ENCODE data around the gene MTERF4.

MTERF4 gene, protein sequence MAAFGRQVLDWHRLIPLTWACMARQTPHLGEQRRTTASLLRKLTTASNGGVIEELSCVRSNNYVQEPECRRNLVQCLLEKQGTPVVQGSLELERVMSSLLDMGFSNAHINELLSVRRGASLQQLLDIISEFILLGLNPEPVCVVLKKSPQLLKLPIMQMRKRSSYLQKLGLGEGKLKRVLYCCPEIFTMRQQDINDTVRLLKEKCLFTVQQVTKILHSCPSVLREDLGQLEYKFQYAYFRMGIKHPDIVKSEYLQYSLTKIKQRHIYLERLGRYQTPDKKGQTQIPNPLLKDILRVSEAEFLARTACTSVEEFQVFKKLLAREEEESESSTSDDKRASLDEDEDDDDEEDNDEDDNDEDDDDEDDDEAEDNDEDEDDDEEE

DNA sequence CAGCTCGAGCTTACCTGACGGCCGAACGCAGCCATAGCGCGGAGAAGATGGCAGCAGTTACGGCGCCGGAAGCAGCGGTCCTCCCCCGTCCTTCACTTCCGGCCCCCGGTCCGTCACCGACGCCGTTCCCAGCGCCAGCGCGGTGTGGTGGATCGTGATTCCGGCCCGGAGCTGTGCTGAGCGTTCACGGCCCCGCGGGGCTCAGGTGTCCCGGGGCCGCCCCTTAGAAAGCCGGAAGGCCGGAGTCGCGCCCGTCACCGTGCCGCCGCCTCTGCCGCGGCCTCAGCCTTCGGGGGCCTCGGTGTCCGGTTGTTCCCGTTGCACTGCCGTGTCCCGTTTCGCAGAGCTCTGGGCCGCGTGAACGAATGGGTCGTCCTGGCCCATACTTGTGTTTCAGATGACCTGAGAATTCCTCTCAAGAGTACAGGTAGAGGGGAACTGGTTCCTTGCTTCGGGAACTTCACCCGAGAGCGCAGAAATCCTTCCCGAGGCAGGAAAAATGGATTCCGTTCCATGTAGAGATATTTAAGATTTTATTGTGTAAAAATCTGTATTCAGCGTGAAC lies at the start of gene MTERF4:
TSS of gene MTERF4 (minus strand) at position 49 of the 565 bp plus-strand sequence. CDS start at position 35, 14 bp downstream.
- FAIRE-seq, result no peak

DNA sequence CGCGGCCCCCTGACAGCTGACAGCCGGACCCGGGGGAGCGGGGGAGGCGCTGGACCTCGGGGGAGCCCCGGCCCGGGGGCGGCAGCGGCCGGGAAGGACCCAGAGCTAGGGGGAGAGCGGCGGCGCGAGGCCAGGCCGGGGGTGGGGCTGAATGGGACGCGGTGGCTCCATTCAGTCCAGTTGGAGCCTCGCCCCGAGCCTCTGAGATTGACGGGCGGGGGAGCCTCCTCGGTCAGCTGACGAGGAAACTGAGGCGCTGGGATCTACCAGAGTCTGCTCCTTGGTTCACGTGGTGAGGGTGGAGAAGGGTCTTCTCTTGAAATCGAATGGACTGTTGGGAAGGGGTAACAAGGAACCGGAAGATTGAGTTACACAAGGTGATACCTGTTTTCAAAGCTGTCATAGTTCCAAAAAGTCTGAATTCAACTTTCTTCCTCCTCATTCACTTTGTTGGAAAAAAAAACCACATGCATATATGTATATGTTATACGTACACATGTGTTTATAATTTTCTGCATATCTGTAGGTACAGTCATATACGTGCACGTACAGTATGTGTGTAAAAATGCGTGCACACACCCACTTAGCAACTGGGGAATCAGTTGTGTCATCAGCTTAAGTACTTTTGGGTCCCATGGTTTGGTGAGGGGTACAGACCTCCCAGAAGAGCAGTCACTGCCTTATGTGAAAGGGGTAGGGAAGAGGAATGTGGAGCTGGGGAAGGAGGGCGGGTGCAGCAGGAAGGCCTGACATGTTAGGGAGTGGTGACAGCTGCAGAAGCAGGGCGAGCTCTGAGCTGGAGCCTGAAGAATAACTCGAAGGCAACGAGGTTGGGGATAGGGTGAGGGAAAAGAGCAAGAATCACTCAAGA lies 48.8 kb upstream of the MTERF4 start:
- FAIRE-seq, result no peak

DNA sequence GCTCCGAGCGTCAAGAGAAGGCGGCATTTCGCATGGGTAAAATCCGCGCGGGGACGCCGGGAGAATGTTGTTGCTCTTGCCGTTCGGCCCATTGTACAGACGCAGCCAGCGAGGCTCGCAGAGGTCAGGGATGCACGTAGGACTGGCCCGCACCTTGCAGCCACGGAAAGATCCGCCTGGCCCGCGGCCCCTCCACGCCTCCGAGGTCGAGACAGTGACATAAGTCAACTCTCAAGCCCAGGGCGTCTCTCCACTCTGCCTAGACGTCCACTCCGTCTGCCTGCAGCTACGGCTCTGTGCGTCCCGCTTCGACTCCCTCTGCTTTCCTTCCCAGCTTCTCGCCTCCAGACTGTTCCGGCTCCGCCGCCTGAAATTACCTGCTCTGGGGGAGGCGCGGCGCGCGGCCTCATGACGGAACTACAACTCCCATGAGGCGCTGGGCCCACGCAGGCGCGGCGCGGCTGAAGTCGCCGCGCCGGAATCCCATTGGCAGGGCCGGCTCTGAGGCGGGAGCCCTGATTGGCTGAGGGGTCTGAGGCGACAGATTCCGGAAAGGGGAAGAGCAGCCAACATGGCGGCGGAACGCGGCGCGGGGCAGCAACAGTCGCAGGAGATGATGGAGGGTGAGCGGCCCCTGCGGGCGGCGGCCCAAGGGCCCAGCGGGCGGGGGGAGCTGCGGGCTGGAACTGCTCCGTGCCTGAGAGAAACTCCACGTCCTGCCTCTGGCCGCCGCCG lies 48.0 kb upstream of the MTERF4 start, which contains the start of gene PPP1R7:
TSS of gene PPP1R7 (plus strand) at position 543 of the 735 bp plus-strand sequence. CDS start at position 572, 29 bp downstream.
- FAIRE-seq, result peak; percentile 66

DNA sequence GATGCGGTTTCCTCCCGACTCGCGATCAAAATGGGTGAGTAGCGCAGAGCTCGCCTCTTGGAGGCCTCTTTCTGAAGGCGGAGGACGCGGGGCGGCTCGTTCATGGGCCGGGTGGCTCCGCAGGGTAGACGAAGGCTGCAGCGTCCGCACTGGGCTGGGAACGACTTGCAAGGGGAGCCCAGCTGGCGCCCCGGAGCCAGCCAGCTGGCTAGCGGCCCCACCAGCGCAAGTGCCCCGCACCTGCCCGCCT lies 47.5 kb upstream of the MTERF4 start:
- FAIRE-seq, result no peak

DNA sequence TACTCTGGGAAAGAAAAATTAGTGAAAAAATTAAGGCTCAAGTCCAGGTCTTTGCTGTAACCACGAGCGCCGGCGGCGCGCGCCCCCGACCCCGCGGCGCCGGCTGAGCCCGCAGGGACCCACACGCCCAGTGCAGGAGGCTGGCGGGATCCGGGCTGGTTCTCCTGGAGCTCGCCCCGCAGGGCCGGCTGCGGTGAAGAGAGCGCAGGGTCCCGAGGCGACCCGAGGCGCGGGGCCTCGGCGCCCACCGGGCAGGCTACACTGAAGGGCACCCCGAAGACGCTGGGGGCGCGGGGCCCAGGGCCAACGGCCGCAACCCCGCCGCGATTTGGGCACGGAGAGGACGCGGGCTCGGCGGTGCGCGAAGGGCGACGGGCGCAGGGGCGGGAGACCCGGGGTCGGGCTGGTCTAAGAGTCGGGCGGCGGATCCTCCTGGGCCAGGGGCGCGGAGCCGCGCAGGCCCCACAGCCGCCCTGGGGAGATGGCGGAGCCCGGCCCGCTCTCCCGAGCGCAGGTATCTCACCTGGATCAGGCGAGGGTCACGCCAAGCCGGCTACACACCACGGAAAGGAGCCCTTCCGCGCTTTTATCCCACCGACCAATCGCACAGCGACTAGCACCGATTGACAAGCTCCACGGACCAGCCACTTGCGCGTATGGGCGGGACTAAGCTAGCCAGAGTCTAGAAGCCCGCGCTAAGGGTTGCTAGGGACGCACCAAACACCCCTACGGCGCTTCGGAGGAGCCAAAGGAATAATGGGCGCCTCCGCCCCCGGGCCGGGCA lies 47.0 kb upstream of the MTERF4 start, which contains the start of gene PASK:
TSS of gene PASK (minus strand) at position 582 of the 784 bp plus-strand sequence. CDS start 6,440 bp downstream, outside the sequence.
- FAIRE-seq, result peak; percentile 74

DNA sequence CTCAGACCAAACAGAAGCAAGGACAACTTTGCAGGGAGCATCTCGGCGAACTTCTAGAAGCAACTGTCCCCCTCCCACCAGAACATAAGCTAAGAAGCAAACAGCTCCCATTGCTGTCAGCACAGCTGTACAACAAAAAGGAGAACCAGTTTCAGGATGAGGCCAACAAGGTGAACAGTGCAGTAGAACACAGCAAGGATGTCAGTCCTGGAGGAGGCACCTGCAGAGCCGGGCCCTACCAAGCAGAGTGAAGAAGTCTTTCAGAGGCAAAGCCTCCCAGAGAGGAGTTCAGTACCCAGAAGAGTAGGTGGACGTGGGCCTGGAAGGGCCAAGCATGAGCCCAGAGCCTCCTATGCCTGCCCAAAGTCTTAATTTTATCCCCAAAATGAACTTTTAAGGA lies 46.2 kb upstream of the MTERF4 start:
- no peak for FAIRE-seq

DNA sequence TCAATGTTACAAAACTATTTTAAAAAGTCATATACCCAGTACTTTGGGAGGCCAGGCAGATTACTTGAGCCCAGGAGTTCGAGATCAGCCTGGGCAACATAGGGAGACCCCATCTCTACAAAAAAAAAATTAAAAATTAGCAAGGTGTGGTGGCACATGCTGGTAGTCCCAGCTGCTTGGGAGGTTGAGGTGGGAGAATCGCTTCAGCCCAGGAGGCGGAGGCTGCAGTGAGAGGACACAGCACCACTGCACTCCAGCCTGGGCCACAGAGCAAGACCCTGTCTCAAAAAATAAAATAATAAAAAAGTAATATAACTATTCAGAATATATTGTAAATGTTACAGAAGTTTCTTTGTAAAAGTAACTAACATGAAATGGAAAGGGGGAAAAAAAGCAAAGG lies 45.2 kb upstream of the MTERF4 start:
- FAIRE-seq, result no peak

DNA sequence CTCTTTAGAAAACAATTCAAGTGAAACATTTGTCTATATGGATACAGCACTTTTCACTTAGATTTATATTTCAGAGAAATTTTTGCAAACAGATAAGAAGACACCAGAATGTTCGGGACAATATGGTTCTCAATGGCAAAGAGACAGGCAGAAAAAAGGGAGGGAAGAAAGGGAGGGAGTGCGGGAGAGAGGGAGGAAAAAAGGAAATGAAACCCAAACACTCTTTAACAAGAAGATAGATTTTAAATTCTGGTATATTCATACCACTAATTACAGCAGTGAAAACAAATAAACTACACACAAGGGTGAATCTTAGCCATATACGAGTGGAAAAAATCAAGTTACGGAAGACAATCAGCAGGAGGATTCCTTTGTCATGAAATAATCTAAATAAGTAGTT lies 44.2 kb upstream of the MTERF4 start:
- no peak for FAIRE-seq

DNA sequence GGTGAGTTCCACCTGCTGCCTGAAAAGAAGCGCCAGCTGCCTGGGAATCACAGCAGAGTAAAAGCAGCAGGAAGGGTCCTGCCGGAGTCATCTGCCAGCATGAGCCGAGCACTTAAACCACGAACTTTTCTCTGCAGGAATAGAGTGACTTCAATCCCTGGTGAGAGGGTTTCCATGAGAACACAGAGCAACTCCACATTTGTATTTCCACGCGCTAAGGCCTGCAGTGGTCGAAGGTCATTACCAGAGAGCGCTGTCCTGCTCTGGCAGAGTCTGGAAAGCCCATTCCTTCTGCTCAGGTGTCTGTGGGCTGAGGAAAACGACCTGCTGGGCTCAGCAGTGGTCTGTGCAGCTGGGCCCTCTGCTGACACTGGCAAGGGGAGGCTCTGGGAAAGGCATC lies 40.5 kb upstream of the MTERF4 start:
- no peak for FAIRE-seq

DNA sequence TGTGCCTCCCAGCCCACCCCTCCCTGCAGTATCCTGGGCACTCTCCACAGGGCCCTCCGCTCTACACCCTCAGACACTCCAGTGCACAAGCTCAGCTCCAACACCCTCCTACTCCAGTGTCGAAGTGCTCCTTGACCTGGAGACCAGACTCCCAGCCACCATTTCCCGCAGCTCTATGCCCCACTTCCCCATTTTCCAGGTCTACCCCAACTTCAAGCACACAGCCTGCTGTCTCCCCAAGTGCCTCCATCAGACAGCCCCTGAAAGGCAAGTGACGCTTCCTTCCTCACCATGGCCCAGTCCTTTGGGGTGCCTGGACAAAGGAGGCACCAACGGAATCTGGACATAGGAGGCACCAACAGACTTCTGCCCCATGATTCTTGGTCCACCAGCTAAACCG lies 40.0 kb upstream of the MTERF4 start:
- no peak for FAIRE-seq

DNA sequence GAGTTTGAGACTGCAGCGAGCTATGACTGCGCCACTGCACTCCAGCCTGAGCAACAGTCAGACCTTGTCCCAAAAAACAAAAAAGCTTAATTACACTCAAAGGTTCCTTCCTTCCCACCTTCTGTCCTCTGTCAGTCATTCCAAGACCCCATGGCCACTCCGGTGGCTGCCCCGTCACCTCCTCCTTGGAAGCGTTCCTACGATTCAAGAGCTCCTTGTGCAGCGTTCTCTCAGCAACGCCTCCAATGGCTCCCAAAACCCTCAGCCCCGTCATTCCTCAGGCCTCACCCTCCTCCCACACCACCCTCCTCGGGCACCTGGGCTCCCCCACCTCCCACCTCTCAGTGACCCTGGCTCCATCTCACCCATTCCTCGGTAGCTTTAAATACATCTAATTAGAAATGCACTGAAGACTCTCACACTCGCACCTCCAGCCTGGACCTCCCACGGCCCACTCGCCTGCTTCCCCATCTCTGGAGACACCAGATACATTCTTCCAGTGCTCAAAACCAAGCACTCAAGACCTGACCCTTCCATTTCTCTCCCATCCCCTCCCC lies 39.2 kb upstream of the MTERF4 start:
- FAIRE-seq, result no peak

DNA sequence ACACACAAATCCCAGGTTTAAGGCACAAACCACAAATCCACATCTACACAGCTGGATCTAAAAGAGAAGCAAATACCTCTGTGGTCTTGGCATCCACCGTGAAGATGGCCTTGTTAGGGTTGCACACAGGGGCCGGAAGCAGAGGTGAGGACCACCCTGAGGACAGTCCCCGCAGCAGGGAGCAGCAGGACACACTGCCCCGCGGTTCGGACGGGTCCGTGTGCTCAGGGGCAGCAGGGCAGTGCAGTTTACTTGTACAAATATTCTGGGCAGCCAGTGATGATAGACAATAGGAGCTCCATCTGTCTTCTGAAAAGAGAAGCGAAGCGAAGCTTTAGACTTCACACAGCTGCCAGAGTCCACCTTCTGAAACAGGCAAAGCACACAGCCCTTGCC lies 38.4 kb upstream of the MTERF4 start:
- FAIRE-seq, result no peak

DNA sequence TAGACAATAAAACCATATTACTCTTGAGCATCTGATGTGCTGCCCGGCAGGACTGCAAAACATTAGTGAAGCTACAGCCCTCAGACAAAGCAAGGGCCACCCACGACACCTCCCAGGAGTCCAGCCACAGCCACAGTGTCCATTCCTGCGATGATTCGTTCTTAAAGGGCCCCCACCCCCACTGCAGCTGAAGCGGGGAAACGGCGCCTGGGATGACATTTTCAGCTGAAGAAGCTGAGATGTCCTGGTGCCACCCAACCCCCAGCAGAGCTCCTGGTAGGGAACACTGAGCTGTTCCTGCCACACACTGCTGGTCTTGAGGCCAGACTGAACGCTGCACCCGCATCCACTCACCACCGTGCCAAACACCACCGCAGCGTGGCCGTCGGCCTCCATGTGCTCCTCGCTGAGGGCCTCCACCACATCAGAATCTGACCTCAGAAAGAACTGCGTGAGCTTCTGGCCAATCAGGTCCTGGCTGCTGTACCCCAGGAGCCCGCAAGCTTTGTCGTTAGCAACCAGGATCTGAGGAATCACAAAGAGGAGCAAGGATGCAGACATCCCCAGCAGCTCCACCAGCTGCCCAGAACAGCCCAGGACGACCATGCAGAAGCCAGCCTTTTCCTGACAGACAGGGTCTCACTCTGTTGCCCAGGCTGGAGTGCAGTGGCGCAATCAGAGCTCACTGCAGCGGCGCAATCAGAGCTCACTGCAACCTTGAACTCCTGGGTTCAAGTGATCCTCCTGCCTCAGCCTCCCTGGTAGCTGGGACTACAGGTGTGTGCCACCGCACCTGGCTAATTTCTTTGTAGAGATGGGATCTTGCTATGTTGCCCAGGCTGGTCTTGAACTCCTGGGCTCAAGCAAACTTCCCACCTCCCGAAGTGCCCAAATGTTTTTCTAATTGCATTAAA lies 37.7 kb upstream of the MTERF4 start:
- FAIRE-seq, result no peak

DNA sequence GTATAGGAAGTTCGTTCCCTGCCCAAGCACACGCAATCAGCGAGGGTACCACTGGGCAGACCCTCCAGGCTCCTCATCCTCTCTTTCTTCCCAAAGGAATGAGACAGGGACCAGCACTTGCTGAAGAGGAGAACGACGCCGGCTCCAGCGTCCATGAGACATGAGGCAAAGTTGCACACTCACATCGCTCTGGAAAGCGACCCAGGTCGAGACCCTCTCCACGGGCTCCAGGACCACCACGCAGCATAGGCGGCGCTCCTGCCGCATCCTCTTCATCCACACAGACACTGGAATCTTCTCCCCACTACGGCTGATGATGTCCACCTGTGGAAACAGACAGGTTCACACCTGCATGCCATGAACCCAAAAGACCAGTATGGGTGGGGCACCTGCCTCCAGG lies 36.4 kb upstream of the MTERF4 start:
- no peak for FAIRE-seq

DNA sequence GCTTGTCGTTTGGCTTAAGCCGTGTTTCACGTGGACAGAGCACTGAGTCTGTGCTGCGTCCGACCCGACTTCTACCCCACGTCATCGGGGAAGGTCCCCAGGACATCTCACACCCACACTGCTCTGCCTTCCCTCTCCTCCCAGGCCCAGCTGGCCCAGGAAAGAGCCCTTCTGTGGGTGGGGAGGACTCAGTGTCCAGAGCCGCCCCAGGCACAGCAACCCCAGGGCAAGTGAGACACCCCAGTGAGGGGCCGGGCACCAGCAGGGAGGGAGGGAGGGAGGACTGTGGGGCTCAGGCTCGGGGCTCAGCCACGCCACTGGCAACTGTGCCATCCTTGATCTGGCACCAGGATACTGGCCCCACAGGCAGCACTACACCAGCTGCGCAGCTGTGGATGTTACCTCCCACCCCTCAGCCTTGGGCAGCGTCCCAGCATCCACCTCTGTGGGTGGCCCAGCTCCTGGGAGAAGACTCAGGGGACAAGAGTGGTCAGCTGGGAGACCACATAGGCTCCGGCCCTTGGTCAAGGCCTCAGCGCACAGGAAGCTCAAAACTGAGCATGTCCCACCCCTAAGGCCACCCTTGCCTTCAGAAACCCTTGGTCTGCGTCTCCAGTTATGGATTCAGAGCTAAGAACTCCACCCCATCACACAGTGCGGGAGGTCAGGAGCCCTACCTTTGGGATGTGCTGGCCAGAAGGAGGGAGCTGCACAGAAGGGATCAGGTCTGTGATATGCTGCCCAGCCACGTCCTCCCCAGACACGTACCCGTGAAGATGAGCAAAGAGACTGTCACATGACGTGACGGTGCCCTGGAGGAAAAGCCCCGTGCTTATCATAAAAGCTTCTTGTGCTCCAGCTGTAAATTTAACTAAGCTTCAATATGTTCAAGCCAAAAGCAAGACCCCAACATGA lies 35.4 kb upstream of the MTERF4 start:
- no peak for FAIRE-seq

DNA sequence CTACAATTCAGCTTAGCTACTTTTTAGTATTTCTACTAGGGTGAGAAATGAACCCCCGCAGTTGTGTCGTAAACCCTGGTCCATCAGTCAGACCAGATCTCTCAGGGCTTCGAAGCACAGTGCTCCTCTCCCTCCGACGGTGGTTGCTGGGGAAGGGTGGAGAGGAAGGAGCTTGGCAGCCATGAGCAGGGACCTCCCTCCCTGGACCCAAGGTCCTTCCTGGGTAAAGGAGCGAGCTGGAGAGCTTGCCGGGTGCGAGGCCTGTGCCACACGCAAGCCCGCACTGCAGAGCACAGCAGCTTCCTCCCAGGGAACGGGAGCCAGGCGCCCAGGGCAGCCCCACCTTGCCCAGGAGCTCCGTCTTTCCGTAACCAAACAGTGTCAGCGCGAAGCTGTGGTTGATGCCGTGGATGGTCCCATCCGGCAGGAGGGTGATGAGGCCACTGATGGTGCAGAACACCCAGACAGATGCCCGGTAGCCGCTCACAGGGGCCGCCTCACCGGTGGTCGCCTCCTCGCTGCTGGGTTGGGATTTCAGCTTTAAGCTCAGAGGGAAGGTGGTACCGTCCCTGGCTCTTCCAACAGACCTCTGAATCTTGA lies 34.7 kb upstream of the MTERF4 start:
- no peak for FAIRE-seq

DNA sequence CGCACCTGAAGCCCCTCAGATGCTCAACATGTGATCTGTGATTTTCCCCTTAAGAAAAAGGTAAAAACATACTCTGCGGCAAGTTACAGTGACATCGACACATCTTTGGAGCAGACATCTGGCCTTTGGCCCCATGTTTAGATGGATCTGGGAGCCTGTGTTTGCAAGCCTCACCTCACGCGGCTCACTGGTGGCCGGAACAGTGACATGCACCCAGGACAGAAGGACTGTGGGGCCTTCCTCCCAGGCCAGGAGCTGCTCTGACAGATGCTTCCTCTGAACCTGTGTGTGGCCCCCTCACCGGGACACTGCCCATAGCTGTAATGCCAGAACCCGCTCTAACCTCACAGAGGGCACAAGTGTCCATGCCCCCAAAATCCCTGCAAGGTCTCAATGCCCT lies 34.1 kb upstream of the MTERF4 start:
- no peak for FAIRE-seq

DNA sequence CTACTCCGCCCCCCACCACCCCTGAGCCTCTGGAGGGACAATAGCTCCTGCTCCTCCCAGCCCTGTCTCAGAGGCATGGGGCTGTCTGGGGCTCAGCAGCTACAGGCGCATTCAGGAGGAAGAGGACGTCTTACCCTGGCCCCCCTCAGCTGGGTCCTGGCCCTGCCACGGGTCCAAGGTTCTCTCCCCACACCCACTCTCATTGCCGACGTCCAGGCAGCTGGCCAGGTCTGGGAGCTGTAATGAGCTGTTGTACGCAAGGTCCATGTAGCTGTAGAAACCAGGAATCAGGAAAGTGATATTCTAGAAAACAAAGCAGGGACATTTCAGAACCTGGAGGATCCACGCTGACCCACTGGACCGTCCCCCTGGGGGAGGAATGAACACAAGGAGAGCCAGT lies 33.6 kb upstream of the MTERF4 start:
- no peak for FAIRE-seq

DNA sequence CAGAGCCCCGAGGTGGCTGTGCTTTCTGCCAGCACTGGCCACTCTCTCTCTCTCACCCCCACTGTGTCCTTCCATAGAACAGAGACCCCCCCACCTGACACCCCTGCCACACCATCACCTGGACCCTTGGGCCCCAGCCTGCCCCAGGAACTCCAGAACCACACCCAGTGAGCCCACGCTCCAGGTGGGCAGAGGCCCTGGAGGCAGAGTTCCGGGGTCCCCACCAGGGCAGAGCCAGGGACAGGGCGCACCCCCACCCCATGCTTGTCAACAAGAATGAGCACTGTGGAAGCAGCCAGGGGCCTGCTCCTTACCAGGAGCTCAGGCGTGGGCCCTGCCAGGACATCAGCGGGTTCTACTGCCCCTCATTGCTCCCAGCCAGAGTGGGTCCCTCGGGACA lies 32.6 kb upstream of the MTERF4 start:
- no peak for FAIRE-seq
